ENCODE data around the gene ZFP64.

Gene ZFP64

DNA sequence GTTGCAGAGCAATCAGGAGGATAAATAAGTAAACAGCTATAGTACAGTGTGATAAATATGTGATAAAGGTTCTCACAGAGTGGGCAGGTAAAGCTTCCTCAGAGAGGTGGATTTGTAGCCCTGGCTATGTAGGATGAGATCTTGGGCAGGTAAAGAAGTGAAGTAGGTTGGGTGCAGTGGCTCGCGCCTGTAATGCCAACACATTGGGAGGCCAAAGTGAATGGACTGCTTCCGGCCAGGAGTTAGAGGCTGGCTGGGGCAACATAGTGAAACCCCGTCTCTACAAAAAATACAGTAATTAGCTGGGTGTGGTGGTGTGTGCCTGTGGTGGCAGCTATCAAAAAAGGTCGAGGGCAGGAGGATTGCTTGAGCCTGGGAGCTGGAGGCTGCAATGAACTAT lies 72.9 kb downstream of the ZFP64 start:
- TF ChIP-seq, protein P1, sequence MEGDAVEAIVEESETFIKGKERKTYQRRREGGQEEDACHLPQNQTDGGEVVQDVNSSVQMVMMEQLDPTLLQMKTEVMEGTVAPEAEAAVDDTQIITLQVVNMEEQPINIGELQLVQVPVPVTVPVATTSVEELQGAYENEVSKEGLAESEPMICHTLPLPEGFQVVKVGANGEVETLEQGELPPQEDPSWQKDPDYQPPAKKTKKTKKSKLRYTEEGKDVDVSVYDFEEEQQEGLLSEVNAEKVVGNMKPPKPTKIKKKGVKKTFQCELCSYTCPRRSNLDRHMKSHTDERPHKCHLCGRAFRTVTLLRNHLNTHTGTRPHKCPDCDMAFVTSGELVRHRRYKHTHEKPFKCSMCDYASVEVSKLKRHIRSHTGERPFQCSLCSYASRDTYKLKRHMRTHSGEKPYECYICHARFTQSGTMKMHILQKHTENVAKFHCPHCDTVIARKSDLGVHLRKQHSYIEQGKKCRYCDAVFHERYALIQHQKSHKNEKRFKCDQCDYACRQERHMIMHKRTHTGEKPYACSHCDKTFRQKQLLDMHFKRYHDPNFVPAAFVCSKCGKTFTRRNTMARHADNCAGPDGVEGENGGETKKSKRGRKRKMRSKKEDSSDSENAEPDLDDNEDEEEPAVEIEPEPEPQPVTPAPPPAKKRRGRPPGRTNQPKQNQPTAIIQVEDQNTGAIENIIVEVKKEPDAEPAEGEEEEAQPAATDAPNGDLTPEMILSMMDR (IDR thresholded peaks at IDR 0.05; ENCODE audit: low read depth, low read length) = no peak
- DNase-seq (ENCODE audit: low read depth, low spot score) = no peak
- H3K4me3 ChIP-seq (ENCODE audit: low read depth, low read length) = no peak overlapping the region
- in situ Hi-C loops (cut with HindIII; ENCODE audit: low sequenced_read_pairs) = no loop called here

GRCh38 chr20:52118016-52118623 lies 73.5 kb downstream of the ZFP64 start:
- H3K4me3 ChIP-seq (ENCODE audit: low read depth, low read length) = no peak overlapping the region
- TF ChIP-seq, protein P1 (IDR thresholded peaks at IDR 0.05; ENCODE audit: low read depth, low read length) = no peak
- in situ Hi-C loops (cut with HindIII; ENCODE audit: low sequenced_read_pairs) = no loop called here
- DNase-seq (ENCODE audit: low read depth, low spot score) = no peak

DNA sequence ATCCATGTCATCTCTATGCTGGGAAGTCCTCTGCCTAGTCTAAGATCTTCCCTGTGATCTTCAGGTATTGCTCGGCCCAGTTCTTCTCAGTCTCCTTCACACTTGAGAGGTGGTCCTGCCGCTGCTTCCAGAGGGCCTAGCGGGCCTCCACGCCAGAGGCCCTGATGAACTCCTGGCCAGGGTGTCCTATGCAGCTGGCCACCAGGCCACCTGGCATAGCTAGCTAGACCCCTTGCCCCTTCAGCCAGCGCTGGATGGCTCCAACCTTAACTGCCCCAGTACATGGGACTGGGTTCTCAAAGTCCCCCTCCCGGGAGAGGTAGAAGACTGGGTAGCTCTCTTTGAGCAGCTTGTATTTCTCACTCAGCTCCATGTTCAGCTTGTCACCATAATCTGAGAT lies 81.1 kb downstream of the ZFP64 start:
- TF ChIP-seq, protein P1 (IDR thresholded peaks at IDR 0.05; ENCODE audit: low read depth, low read length) = no peak
- no peak overlapping the region for H3K4me3 ChIP-seq (ENCODE audit: low read depth, low read length)
- in situ Hi-C loops (cut with HindIII; ENCODE audit: low sequenced_read_pairs) = no loop called here
- no peak for DNase-seq (ENCODE audit: low read depth, low spot score)

- peak; percentile 48 for DNase-seq (ENCODE audit: low read depth, low spot score)
- TF ChIP-seq, protein P1 (IDR thresholded peaks at IDR 0.05; ENCODE audit: low read depth, low read length) = peak; percentile 55
- H3K4me3 ChIP-seq (ENCODE audit: low read depth, low read length) = peak overlapping the region; percentile 61
- in situ Hi-C loops (cut with HindIII; ENCODE audit: low sequenced_read_pairs) = no loop called here
These were observed 85.8 kb downstream of the ZFP64 start for GRCh38 chr20:52105442-52106422.

DNA sequence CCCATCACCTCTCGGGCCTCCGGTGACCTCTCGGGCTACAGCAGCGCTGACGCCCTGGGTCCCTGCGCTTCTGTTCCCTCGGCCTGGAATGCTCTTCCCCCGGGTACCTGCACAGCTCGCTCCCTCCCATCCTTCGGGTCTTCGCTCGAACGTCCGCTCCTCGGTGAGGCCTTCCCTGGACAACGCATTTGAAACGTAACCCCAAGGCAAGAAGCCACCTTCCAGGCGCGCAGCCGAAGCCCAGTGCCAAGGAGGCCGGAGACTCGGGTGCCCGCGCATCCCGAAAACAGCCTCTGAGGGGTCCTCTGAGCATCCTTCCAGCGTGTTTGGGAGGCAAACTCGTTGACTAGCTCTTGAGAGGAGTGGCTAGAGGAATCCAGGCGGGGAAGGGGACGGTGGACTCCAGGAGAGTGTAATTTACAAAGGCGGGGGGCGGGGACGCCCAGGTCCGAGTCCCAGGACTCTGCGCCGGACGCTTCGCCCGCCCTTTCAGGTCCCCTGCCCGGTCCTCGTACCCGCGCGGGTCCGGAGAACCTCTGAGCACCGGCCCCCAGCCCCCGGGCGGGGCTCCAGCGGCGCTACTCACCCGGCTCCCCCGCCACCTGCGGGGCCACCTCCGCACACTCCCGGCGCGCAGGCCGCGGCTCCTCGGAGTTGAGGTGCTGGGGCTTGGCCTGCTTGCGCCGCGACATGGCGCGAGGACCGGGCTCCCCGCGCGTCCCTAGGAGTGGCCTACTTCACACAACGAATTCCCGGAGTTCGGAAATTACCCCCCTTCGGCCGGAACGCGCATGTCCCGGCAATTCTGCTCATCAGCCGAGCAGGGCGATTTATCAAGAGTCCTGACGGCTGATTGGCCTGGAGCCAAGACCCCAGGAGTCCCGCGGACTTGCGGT lies 86.8 kb downstream of the ZFP64 start:
- DNase-seq (ENCODE audit: low read depth, low spot score) = peak; percentile 42
- in situ Hi-C loops (cut with HindIII; ENCODE audit: low sequenced_read_pairs) = no loop called here
- H3K4me3 ChIP-seq (ENCODE audit: low read depth, low read length) = peak overlapping the region; percentile 61
- TF ChIP-seq, protein P1 (IDR thresholded peaks at IDR 0.05; ENCODE audit: low read depth, low read length) = no peak
